GM12878 (cell line): ENCODE results near the gene ZSCAN23. TPM values are rescaled to one million over a fixed set of nuclear protein-coding genes. Genes with fewer than 3 reads are reported as not detected.

Experiments
- ATAC-seq: fragments of 200-7000 bp; cut with Tn5 transposase; 3 replicates; pipeline ENCODE4 v1.9.1; 2020; ENCODE audit warnings: mild to moderate bottlenecking, moderate library complexity
- BruUV-seq: library from RNA; stranded (reverse); fragments of 400-500 nt; replicated peaks from 2 replicates; lab custom pipeline; 2021; lab: Mats Ljungman, UMichigan
- CTCF ChIA-PET: fragments of 300-600 bp; sonication (Branson Sonifier 250); formaldehyde crosslinking; extraction: SDS; loops from one replicate; lab custom pipeline; 2021; ENCODE audit warnings: inconsistent platforms; lab: Yijun Ruan, JAX
- POLR2A ChIA-PET: fragments of 350-600 bp; formaldehyde crosslinking; extraction: SDS; loops from one replicate; lab custom pipeline; 2021; ENCODE audit warnings: inconsistent platforms; lab: Charles Lee
- RAD21 ChIA-PET: fragments of 300-600 bp; sonication (Branson Sonifier 250); formaldehyde crosslinking; loops from one replicate; lab custom pipeline; 2023; ENCODE audit warnings: antibody characterized with exemption; ENCODE audit not compliant: unreplicated experiment; lab: Charles Lee
- SMC1A ChIA-PET: fragments of 300-600 bp; sonication (Branson Sonifier 250); formaldehyde crosslinking; loops from one replicate; lab custom pipeline; 2023; ENCODE audit not compliant: unreplicated experiment, uncharacterized antibody; lab: Charles Lee
- DNase-seq: peaks from one replicate; pipeline ENCODE4 v3.0.0-alpha.2; 2011; ENCODE audit warnings: low read depth, low spot score
- FAIRE-seq: peaks from 3 replicates; lab custom pipeline; 2011; peaks lifted over from hg19 to GRCh38; lab: Jason Lieb, UNC
- H2AFZ ChIP-seq: 2 replicates; pipeline ENCODE4 v1.6.0; 2011; ENCODE audit warnings: low read depth, low read length, control low read depth; ENCODE audit not compliant: control insufficient read depth
- H3K27ac ChIP-seq: 2 replicates; pipeline ENCODE4 v1.5.1; 2011; ENCODE audit warnings: control low read depth; ENCODE audit not compliant: control insufficient read depth, insufficient read depth
- H3K27me3 ChIP-seq, 2 experiments: replicated peaks in 1 of 2; 2 replicates each; pipeline versions ENCODE4 v1.6.0 to v1.6.1; 2011; ENCODE audit warnings: low read length in 1 of 2; ENCODE audit not compliant: control insufficient read depth in 2 of 2, insufficient read depth in 2 of 2
- H3K36me3 ChIP-seq, 2 experiments: 2 replicates each; pipeline ENCODE4 v1.5.1; 2011; ENCODE audit warnings: low read length in 1 of 2; ENCODE audit not compliant: control insufficient read depth in 2 of 2, insufficient read depth in 2 of 2
- H3K4me1 ChIP-seq: 2 replicates; pipeline ENCODE4 v1.6.1; 2011; ENCODE audit warnings: mild to moderate bottlenecking, low read length, moderate library complexity, mixed read lengths; ENCODE audit not compliant: control insufficient read depth, insufficient read depth
- H3K4me2 ChIP-seq: 2 replicates; pipeline ENCODE4 v1.6.0; 2011; ENCODE audit warnings: control low read depth; ENCODE audit not compliant: control insufficient read depth, insufficient read depth
- H3K4me3 ChIP-seq: fragments of 200-600 bp; sonication (generic); 2 replicates; pipeline ENCODE4 v1.5.1; 2016
- H3K79me2 ChIP-seq: 2 replicates; pipeline ENCODE4 v1.6.0; 2011; ENCODE audit warnings: low read length; ENCODE audit not compliant: control insufficient read depth, insufficient read depth
- H3K9ac ChIP-seq: 2 replicates; pipeline ENCODE4 v1.8.0; 2011; ENCODE audit warnings: low read length, control low read depth, mixed read lengths; ENCODE audit not compliant: control insufficient read depth, insufficient read depth
- H3K9me3 ChIP-seq: replicated peaks from 3 replicates; pipeline ENCODE4 v1.5.1; 2011; ENCODE audit warnings: mild to moderate bottlenecking, low read length; ENCODE audit not compliant: control insufficient read depth, insufficient read depth
- H4K20me1 ChIP-seq: 2 replicates; pipeline ENCODE4 v1.6.0; 2011; ENCODE audit not compliant: control insufficient read depth, insufficient read depth
- ASH2L ChIP-seq: fragments of 300-600, 200-600 bp; sonication (generic); IDR thresholded peaks from 2 replicates; pipeline ENCODE4 v1.6.1; 2017; ENCODE audit warnings: low read depth, mild to moderate bottlenecking, borderline replicate concordance
- CBX3 ChIP-seq: fragments of 200-600 bp; sonication (generic); IDR thresholded peaks from 2 replicates; pipeline ENCODE4 v1.6.1; 2016; ENCODE audit warnings: low read depth, borderline replicate concordance
- CREB1 ChIP-seq: IDR thresholded peaks from 2 replicates; pipeline ENCODE4 v1.6.1; 2012; ENCODE audit warnings: low read depth, mild to moderate bottlenecking, inconsistent platforms
- POLR2AphosphoS5 ChIP-seq: IDR thresholded peaks from 2 replicates; pipeline ENCODE4 v1.6.1; 2011; ENCODE audit warnings: mild to moderate bottlenecking, low read length, inconsistent platforms
- SMARCA5 ChIP-seq: fragments of 450-650 bp; IDR thresholded peaks from 2 replicates; pipeline ENCODE4 v1.6.1; 2017; ENCODE audit warnings: mild to moderate bottlenecking
- SPI1 ChIP-seq: IDR thresholded peaks from 2 replicates; pipeline ENCODE4 v1.6.1; 2011; ENCODE audit warnings: low read depth, mild to moderate bottlenecking, low read length, moderate library complexity, borderline replicate concordance; ENCODE audit not compliant: insufficient read depth
- TCF7 ChIP-seq: IDR thresholded peaks from 2 replicates; pipeline ENCODE4 v1.6.1; 2014; ENCODE audit warnings: antibody characterized with exemption, borderline replicate concordance
- YBX1 ChIP-seq: fragments of 450-650 bp; IDR thresholded peaks from 2 replicates; pipeline ENCODE4 v1.6.1; 2016; ENCODE audit warnings: antibody characterized with exemption
- ZNF24 ChIP-seq: fragments of 450-650 bp; IDR thresholded peaks from 2 replicates; pipeline ENCODE4 v1.6.1; 2017; ENCODE audit warnings: antibody characterized with exemption, mild to moderate bottlenecking
- ZNF384 ChIP-seq: IDR thresholded peaks from 2 replicates; pipeline ENCODE4 v1.6.1; 2012; ENCODE audit warnings: low read depth, mild to moderate bottlenecking, low read length, improper control_type of control experiment, borderline replicate concordance
- ZNF592 ChIP-seq: fragments of 450-650 bp; IDR thresholded peaks from 2 replicates; pipeline ENCODE4 v1.6.1; 2017; ENCODE audit warnings: mild to moderate bottlenecking, moderate library complexity
- WGBS: methylation state at CpG from one replicate; pipeline ENCODE4 v1.1.6; 2016; ENCODE audit warnings: low lambda C conversion rate; ENCODE audit not compliant: insufficient replicate concordance, insufficient coverage; ENCODE audit errors: missing lambda C conversion rate; 5-methylcytosine and 5-hydroxymethylcytosine counted together
- in situ Hi-C: fragments of 300-500 bp; cut with MboI; formaldehyde crosslinking; loops from 9 replicates; pipeline ENCODE4 v1.14.3; 2018; ENCODE audit warnings: mixed read lengths
- intact Hi-C: fragments of 100-400 bp; cut with micrococcal nuclease; formaldehyde crosslinking; loops from one replicate; pipeline ENCODE4 v1.14.2; 2022; ENCODE audit not compliant: unreplicated experiment
- polyA plus RNA-seq, 11 experiments: library from polyadenylated mRNA; depleted of rRNA in 4 of 11; unstranded in 6 of 11; stranded (reverse) in 5 of 11; fragments of >200 nt; fragmentation: Nextera tagmentation in 4 of 11; fragmentation: Illumina TruSeq in 1 of 11; extraction: Ambion mirVana in 4 of 11; extraction: Trizol in 1 of 11; gene quantifications; 1 replicate in 1 of 11; 2 replicates in 10 of 11; pipeline versions ENCODE4 v1.2.1 to v1.2.3, GENCODE V29; 2011 to 2016; ENCODE audit warnings: inconsistent platforms in 2 of 11, missing spikeins in 2 of 11, low read depth in 1 of 11
- total RNA-seq, 4 experiments: library from RNA; depleted of rRNA in 3 of 4; stranded (reverse); fragments of >200 nt in 3 of 4; fragmentation: Illumina TruSeq in 1 of 4; extraction: Trizol in 1 of 4; gene quantifications; 2 replicates each; pipeline versions ENCODE4 v1.2.1 to v1.2.3, GENCODE V29; 2013 to 2021
- TF ChIP-seq, protein P1 (sequence below): fragments of 450-650 bp; IDR thresholded peaks from 2 replicates; pipeline ENCODE4 v1.6.1; 2017; ENCODE audit warnings: mild to moderate bottlenecking, moderate library complexity

Gene ZSCAN23
- total and polyA plus RNA-seq, 10 of the 15 experiments (the other 5 are each of a cell fraction or from before 2014, with no cell fraction given): 0.04 to 2.3 (median 0.84) TPM

GRCh38 chr6:28462401-28462800, 19.1 kb upstream of the ZSCAN23 start:
- H3K9me3 ChIP-seq: no peaks in the 10 kb centered on the region
- in situ Hi-C loops: no loop called here

More at GRCh38 chr6:28462401-28462800, 19.1 kb upstream of the ZSCAN23 start:
- no peaks in the 10 kb centered on the region for H3K79me2 ChIP-seq
- no peak overlapping the region for H3K27ac ChIP-seq
- peaks cover 0 to 2% of the 10 kb centered on the region in 2 experiments; a peak in 3 of 4 replicates for H3K27me3 ChIP-seq
- WGBS: 69% methylated on average over 2 of the region's 2 CpGs
- no peaks in the 10 kb centered on the region for H3K36me3 ChIP-seq
- no peak overlapping the region for H3K9ac ChIP-seq
- no peaks in the 10 kb centered on the region for H4K20me1 ChIP-seq
- POLR2A ChIA-PET: no interaction called here
- no peak overlapping the region for H3K4me2 ChIP-seq
- FAIRE-seq (no peak), ATAC-seq (no peak), DNase-seq (no peak)
- intact Hi-C loops: no loop called here
- H2AFZ ChIP-seq: no peak overlapping the region
- no peak overlapping the region for H3K4me3 ChIP-seq
- CTCF ChIA-PET: no interaction called here
- no peak for TF ChIP-seq CREB1
- no peak for TF ChIP-seq ZNF592
- TF ChIP-seq CBX3: no peak
- TF ChIP-seq TCF7: no peak
- TF ChIP-seq SPI1: no peak
- TF ChIP-seq SMARCA5: no peak
- no peak for TF ChIP-seq YBX1
- no peak for TF ChIP-seq ASH2L
- TF ChIP-seq, protein P1, sequence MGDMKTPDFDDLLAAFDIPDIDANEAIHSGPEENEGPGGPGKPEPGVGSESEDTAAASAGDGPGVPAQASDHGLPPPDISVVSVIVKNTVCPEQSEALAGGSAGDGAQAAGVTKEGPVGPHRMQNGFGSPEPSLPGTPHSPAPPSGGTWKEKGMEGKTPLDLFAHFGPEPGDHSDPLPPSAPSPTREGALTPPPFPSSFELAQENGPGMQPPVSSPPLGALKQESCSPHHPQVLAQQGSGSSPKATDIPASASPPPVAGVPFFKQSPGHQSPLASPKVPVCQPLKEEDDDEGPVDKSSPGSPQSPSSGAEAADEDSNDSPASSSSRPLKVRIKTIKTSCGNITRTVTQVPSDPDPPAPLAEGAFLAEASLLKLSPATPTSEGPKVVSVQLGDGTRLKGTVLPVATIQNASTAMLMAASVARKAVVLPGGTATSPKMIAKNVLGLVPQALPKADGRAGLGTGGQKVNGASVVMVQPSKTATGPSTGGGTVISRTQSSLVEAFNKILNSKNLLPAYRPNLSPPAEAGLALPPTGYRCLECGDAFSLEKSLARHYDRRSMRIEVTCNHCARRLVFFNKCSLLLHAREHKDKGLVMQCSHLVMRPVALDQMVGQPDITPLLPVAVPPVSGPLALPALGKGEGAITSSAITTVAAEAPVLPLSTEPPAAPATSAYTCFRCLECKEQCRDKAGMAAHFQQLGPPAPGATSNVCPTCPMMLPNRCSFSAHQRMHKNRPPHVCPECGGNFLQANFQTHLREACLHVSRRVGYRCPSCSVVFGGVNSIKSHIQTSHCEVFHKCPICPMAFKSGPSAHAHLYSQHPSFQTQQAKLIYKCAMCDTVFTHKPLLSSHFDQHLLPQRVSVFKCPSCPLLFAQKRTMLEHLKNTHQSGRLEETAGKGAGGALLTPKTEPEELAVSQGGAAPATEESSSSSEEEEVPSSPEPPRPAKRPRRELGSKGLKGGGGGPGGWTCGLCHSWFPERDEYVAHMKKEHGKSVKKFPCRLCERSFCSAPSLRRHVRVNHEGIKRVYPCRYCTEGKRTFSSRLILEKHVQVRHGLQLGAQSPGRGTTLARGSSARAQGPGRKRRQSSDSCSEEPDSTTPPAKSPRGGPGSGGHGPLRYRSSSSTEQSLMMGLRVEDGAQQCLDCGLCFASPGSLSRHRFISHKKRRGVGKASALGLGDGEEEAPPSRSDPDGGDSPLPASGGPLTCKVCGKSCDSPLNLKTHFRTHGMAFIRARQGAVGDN: no peak
- no peak for TF ChIP-seq POLR2AphosphoS5
- TF ChIP-seq ZNF384: no peak
- no peak for TF ChIP-seq ZNF24
- RAD21 ChIA-PET: no interaction called here
- SMC1A ChIA-PET: no interaction called here
- no peaks in the 10 kb centered on the region for H3K4me1 ChIP-seq
- no TSS peak for BruUV-seq
